Body of pancreas (tissue), 4 donors: ENCODE measurements around the gene GNAI1. TPM values are rescaled to one million over a fixed set of nuclear protein-coding genes. Genes with fewer than 3 reads are reported as not detected.

Experiments used
- ATAC-seq: fragments of 150-250 bp; one replicate; pipeline ENCODE4 v1.9.1; 2016
- DNase-seq, 4 donors: peaks; one replicate each; pipeline ENCODE4 v3.0.0-alpha.2; 2019
- H3K27ac ChIP-seq, 4 donors: fragments of 200-600 bp; sonication (generic); 1 replicate in 3 of 4; 2 replicates in 1 of 4; pipeline versions ENCODE4 v1.5.1 to v1.6.1; 2016 to 2019; ENCODE audit warnings: mild to moderate bottlenecking in 1 of 4, mixed read lengths in 1 of 4, moderate library complexity in 1 of 4
- H3K27me3 ChIP-seq, 2 donors: fragments of 200-600 bp; sonication (generic); one replicate each; pipeline ENCODE4 v1.6.0; 2016; ENCODE audit warnings: mild to moderate bottlenecking in 1 of 2
- H3K36me3 ChIP-seq, 2 donors: fragments of 200-600 bp; sonication (generic); replicated peaks in 1 of 2; 2 replicates each; pipeline ENCODE4 v1.5.1; 2016; ENCODE audit warnings: low read depth in 2 of 2; ENCODE audit not compliant: insufficient read depth in 1 of 2
- H3K4me1 ChIP-seq: fragments of 200-600 bp; sonication (generic); one replicate; pipeline ENCODE4 v1.6.0; 2016
- H3K4me3 ChIP-seq, 2 donors: fragments of 200-600 bp; sonication (generic); 1 replicate in 1 of 2; 2 replicates in 1 of 2; pipeline ENCODE4 v1.5.1; 2016 to 2019
- H3K9me3 ChIP-seq, 3 donors: fragments of 200-600 bp; sonication (generic); 1 replicate in 2 of 3; 2 replicates in 1 of 3; pipeline ENCODE4 v1.5.1; 2016
- CTCF ChIP-seq, 7 experiments: fragments of 450-650 bp in 4 of 7; fragments of 200-600 bp in 3 of 7; sonication (generic) in 3 of 7; IDR thresholded peaks; one replicate each; pipeline ENCODE4 v1.5.1; 2016 to 2019; ENCODE audit warnings: antibody characterized with exemption in 7 of 7
- POLR2A ChIP-seq, 3 donors: fragments of 450-650 bp; IDR thresholded peaks; one replicate each; pipeline ENCODE4 v1.6.1; 2016; ENCODE audit warnings: antibody characterized with exemption in 3 of 3, mild to moderate bottlenecking in 2 of 3
- WGBS, 2 donors: methylation state at CpG; one replicate each; pipeline ENCODE4 v1.1.5; 2017; 5-methylcytosine and 5-hydroxymethylcytosine counted together
- intact Hi-C: fragments of 100-400 bp; cut with DNase I; formaldehyde crosslinking; loops from one replicate; pipeline ENCODE4 v1.15.1; 2023
- total RNA-seq, 2 donors: library from RNA; depleted of rRNA; stranded (reverse); fragments of >200 nt; gene quantifications; one replicate each; pipeline ENCODE4 v1.1.0, GENCODE V29; 2016

GNAI1 gene
- 10 to 100 TPM in 1 of 2 donors, 1 to 10 TPM in 1; 9.1 to 16.5 TPM for total RNA-seq

DNA sequence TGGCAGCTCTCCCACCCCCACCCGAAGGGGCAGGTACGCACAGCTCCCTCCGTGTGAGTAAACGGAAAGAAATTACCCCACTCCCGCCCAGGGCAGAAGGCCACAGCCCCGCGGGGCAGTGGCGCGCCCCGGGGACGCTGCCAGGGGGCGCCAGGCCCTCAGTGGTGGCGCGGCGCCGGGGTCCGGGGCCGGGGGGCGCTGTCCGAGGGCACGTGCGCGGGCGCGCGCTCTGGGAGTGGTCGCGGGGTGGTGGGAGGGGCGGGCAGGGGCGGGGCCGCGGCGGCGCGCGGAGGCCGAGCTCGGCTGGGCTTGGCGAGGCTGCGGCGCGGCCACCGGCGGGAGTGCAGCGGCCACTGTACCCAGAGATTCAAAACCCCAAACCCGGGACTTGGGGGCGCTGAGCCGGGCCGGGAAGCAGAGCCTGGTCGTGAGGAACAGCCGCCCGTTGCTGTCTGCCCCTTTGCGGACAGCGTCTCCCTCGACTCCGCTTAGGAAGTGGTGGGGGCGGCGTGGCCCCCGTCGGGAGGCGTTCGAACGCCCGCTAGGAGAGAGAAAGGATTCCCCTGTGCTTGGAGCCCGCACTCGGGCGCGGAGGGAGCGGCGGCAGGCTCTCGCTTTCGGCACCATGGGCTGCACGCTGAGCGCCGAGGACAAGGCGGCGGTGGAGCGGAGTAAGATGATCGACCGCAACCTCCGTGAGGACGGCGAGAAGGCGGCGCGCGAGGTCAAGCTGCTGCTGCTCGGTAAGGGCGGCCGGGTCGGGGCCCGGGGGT lies at the start of gene GNAI1:
GNAI1 (plus strand) TSS at position 296 of the 773 bp plus-strand sequence; CDS start at position 626, 330 bp downstream.
- Histone ChIP-seq H3K9me3 (no peaks in the 10 kb centered on the region), H3K36me3 (no peaks in the 10 kb centered on the region), H3K27me3 (no peaks in the 10 kb centered on the region), H3K4me1 (peaks cover 25% of the 10 kb centered on the region), H3K4me3 (peak within 1 kb of the TSS; percentile 46 to 77), H3K27ac (peak within 1 kb of the TSS; percentile 75 to 92 (median 81))
- ATAC-seq (peak; percentile 82), DNase-seq (peak; percentile 36 to 81 (median 67))
- intact Hi-C loops: no loop called here
- WGBS, 2 donors: 0 to 1% methylated on average over 4 to 86 of the region's 92 CpGs
- TF ChIP-seq POLR2A (IDR thresholded peaks at IDR 0.05): peak; percentile 29 to 70 (median 57)
- peak; percentile 10 to 58 (median 29) for TF ChIP-seq CTCF (IDR thresholded peaks at IDR 0.05)

GRCh38 chr7:80087051-80087770 lies 47.4 kb upstream of the GNAI1 start:
- Histone ChIP-seq H3K9me3 (no peaks in the 10 kb centered on the region), H3K27me3 (no peaks in the 10 kb centered on the region), H3K27ac (no peak overlapping the region), H3K4me1 (no peaks in the 10 kb centered on the region), H3K4me3 (no peak overlapping the region), H3K36me3 (no peaks in the 10 kb centered on the region)
- 84 to 87% methylated on average over 11 of the region's 11 CpGs for WGBS, 2 donors
- no peak for ATAC-seq
- DNase-seq: no peak
- TF ChIP-seq POLR2A (IDR thresholded peaks at IDR 0.05) (no peak), CTCF (IDR thresholded peaks at IDR 0.05) (no peak)
- intact Hi-C loops: no loop called here

GRCh38 chr7:80087771-80088170 lies 46.9 kb upstream of the GNAI1 start:
- WGBS, 2 donors: 41 to 55% methylated on average over 1 of the region's 1 CpG

DNA sequence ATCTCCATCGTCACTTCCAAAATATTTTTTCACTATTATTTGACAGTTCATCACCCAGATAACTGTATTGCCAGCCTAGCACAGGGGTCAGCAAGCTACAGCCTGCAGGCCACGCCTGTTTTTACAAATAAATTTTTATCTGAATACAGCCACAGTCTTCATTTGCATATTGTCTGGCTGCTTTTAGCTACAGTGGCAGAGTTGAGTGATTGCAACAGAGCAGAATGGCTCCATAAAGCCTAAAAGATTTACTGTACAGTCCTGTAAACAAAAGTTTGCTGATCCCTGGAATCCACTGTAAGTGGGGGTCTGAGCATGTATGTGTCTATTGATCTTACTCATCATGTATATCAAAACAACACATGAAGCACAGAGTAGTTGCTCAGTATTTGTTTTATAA lies 45.9 kb upstream of the GNAI1 start:
- ATAC-seq (no peak), DNase-seq (no peak)
- Histone ChIP-seq H3K27me3 (no peaks in the 10 kb centered on the region), H3K36me3 (no peaks in the 10 kb centered on the region), H3K4me1 (no peaks in the 10 kb centered on the region), H3K27ac (no peak overlapping the region), H3K4me3 (no peak overlapping the region), H3K9me3 (no peaks in the 10 kb centered on the region)
- TF ChIP-seq POLR2A (IDR thresholded peaks at IDR 0.05) (no peak), CTCF (IDR thresholded peaks at IDR 0.05) (no peak)
- WGBS, 2 donors: 28 to 48% methylated on average over 2 of the region's 2 CpGs
- intact Hi-C loops: no loop called here

More at GRCh38 chr7:80087771-80088170, 46.9 kb upstream of the GNAI1 start:
- intact Hi-C loops: no loop called here
- Histone ChIP-seq H3K27ac (no peak overlapping the region), H3K36me3 (no peaks in the 10 kb centered on the region), H3K27me3 (no peaks in the 10 kb centered on the region), H3K4me1 (no peaks in the 10 kb centered on the region), H3K9me3 (no peaks in the 10 kb centered on the region), H3K4me3 (no peak overlapping the region)
- DNase-seq: no peak
- no peak for ATAC-seq
- TF ChIP-seq POLR2A (IDR thresholded peaks at IDR 0.05) (no peak), CTCF (IDR thresholded peaks at IDR 0.05) (no peak)
